Suppressor macrophage (primary cell): ENCODE data around the gene TCOF1.
"Not testable (repeated sequence)": the region's sequence is repeated elsewhere in the genome, so short reads cannot be mapped to it uniquely, and the experiment has no call there.

Experiments used
- DNase-seq, 4 experiments: peaks; one replicate each; pipeline ENCODE4 v3.0.0-alpha.2; 2020 to 2022

Gene TCOF1

DNA sequence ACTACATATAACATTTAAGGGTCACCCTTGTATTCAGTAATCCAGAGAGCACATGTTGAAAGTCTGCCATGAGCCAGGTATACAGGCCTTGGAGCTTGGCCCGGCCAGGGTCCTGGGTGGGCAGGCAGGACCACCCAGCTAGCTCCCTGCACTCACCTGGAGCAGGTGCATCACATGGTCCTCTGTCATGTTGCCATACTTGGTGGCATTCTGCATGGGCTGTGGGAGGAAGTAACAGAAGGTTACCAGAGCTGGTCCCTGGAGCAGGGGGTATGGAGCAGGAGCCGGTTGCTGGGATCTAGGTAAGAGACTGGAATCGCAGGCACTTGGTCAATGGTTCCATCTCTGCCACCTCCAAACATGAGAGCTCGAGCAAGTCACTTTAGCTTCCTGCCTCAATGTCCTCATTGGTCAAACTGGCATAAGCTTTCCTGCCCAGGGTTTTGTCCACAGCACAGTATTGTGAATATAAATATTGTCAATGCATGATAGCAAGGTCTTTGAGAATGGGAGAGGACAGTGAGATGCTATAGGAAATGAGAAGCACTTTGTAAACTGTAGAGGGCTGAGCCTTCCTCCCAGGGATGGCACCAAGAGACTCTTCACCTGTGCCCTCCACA is 48.7 kb downstream of the TCOF1 start:
- DNase-seq = no peak

DNA sequence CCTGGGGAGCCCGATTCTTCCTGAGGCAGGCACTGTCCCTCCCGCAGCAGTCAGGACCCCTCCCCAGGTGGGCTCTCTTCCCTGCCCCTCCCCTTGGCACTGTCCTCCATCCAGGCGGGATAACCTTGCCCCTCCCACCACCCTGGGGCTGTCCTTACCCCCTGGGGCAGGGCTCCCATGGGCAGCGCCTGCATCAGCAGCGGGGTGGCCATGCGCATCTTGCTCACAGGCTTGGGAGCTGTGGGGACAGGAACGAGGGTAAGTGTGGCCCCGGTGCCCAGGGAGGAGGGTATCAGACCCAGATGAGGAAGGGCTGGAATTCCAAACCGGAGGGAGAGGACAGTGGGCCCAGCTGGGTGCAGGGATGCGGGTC is 49.2 kb downstream of the TCOF1 start:
- no peak for DNase-seq

DNA sequence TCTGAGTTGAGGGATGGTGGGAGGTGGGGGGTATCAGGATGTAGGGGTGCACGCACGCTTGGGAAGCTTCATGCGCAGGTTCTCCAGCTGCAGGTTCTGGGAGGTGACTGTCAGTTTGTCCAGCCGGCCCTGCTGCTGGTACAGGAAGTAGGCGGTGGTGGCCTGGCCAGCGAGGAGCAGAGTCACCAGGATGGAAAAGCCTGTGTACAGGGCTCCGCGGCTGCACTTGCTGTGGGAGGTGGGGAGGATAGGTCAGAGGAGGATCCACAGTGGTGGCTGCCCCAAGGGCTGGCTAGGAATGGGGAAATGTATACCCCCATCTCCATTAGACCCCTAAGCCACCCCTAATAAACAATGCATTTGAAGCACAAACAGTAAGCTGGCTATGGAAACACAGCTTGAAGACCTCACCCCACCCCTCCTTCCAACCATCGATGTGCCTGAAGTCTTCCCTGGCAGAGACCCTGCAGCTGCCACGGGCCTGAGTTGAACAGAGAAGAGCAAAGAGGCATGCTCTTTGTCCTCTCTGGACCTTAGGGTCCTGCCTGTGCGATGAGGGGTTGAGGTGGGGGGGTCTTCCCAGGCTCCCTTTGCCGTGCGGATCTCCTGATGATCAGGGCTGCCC is 49.7 kb downstream of the TCOF1 start:
- DNase-seq = no peak

DNA sequence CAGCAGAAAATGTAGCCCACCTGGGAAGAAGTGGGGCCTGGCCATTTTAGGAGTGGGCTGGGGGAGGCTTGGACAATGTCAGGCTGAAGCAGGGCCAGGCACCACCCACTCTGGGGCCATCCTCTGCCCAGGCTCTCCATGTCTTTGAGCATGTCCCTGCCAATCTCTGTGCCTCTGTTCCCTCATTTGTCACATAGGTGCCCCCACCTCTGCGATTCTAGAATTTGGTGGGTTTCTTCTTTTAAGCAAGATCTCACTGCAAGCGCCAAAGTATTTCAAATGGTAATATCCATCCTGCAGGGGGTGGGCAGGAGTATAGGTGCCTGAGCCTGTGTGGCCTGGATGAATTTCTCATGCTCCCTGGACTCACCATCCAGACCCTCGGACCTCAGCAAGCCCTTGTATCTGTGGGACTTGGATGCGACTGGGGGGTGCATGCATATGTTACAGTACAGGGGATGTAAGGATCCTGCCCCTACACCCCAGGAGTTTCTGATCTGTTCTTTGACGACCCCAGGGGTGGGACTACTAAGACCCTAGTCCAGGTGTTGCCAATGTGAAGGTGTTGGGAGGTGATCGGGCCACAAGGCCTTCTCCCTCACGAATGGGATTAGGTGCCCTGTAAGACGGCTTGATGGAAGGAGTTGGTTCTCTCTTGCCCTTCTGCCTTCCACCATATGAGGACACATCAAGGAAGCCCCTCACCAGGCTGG is 50.9 kb downstream of the TCOF1 start:
- DNase-seq = no peak

DNA sequence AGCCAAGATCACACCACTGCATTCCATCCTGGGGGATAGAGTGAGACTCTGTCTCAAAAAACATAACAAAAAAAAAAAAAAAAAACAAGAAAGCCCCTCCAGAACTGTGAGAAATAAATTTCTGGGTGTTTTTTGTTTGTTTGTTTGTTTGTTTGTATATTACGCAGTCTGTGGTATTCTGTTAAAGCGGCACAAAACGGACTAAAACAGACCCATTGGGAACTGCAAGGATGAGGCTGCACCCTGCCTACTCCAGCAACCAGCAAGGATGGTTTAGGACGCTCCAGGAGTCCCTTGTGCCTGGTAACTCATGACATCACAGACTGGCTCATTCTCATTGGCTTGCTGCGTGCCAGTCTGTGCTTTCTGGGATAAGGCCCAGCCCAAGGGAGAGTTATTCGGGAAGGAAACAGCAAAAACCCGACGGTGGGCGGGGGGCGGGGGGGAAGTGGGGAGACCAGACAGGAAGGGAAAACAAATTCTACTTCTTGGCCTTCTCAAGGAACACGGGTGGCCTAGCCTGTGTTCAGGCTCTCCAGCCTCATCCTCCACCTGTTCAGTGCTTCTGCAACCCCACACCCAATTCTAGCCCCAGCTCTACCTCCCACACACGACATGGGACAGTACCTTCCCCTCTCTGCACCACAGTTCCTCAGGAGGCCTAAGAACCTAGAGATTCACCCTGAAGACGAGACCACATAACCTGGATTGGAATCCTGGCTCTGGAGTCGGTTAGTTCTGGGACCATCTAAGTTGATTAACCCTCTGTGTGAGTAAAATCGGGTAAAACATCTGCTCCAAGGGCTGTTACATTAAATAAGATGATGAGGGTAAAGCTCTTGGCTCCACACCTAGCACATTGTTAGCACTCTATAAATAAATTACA is 52.4 kb downstream of the TCOF1 start:
- DNase-seq = peak; percentile 80 to 91 (median 86)

DNA sequence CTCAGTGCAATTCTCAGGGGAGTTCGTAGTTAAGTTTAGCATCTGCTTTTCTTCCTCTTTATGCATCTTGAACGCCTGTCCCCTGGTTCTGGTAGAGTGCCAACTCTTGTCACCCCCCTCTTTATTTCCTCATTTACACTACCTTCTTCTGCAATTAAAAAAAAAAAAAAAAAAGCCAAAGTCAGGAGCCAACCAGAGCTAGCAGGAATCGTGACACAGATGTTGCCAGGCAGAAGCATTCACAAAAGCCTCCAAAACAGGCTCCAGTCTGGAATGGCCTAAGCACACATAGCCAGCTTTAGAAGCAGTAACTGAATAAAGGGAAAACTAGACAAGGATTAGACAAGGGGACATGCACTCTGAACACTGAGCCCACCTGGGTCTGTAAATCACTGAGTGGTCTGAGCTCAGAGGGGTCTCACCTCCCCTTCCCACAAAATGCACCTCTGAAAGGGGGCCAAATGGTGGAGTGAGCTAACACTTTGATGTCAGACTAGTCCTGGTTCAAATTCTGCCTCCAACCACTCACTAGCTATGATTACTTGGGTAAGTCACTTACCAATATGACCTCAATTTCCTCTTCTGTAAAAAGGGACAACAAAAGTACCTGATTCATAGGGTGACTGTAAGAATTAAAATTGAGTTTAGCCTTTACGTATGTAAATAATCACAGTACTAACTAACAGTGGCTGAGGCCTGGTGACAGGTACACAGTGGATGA is 53.2 kb downstream of the TCOF1 start:
- peak; percentile 89 to 97 (median 92) for DNase-seq

GRCh38 chr5:150411245-150411979 is 53.9 kb downstream of the TCOF1 start:
- DNase-seq = peak; percentile 68 to 84 (median 78)

- peak; percentile 83 to 95 (median 91) for DNase-seq
These were observed 55.0 kb downstream of the TCOF1 start, which contains the start of gene CD74 for GRCh38 chr5:150412319-150413175. CD74 (minus strand) TSS chr5:150412910; CDS start chr5:150412749, 161 bp downstream.

DNA sequence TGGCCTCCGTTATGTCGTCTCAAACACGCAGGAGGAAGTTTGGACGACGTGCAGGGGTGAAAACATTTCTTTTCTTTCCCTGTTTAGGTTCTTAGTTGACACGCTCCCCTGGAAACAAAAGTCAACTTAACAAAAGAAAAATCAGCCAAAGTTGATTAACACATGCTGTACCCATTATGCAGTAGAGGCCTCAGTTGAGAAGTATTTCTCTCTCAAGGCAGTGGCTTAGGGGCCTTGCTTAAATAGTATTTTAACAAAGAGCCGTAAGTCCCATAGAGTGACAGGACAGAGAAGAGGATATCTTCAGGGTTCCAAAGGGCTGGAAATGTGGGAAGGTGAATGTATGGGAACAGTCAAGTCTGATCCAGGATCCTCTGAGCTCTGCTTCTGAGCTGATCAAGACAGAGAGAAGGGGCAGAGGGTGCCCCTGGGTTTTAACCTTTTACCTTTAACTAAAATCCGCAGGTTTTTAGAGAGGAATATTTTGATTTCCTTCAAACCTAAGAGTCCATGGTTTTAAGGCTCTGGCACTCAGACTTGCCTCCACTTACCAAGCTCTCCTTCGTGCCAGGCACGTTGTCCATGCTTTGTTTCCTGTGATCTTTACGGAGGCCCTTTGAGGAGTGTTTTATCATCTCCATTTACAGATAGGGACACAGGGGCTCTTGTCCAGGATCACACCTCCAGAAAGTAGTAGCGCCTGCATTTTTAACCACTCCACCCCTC is 55.8 kb downstream of the TCOF1 start:
- DNase-seq = peak in 2 of 4 experiments; percentile 78 to 82

GRCh38 chr5:150413902-150414790 is 56.6 kb downstream of the TCOF1 start:
- DNase-seq = not testable (repeated sequence)

DNA sequence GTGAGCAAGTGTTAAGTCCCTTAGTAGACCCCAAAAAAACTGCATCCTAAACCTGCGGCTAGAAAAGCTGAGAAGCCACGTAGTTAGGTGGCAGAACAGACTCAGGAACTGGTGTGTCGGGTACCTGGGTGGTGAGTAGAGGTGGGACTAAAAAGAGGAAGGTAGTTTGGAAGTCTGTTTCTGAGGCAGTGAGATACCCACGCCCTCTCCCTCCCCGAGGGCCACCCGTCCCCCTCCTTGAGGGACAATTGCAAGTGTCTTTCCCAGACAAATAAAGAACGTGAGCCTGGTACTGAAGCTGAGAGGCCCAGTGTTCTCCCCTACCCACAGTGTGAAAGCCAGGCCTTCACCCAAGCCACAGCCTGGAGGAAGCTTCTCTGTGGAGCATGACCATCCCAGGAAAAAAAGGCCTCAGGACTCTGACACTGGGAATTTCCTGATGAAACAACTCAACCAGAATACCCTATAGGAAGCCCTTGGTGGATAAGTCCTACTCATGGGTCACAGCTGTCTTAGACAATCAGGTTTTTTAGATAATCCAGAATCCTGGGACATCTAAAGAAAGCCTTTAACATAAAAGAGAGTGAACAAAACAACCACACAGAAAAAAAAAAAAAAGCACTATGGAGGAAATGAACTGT is 62.3 kb downstream of the TCOF1 start:
- DNase-seq = no peak

DNA sequence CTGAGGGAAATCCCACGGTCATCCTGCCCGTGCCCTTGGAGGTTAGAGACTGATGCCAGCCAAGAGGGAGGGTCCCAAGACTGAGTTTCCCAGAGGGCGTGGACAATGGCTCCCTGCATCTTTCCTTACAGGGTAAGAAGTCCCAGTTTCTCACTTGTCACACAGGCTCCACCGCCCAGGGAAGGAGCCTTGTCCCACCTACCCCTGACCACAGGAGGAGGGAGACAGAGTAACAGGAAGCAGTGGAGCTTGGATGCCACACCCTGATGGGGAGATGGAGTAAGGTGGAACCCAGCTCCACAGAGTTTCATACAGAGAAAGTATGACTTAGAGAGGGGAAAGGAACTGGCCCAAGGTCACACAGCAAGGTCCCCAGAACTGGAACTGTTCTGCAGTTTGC is 64.6 kb downstream of the TCOF1 start:
- DNase-seq = no peak

DNA sequence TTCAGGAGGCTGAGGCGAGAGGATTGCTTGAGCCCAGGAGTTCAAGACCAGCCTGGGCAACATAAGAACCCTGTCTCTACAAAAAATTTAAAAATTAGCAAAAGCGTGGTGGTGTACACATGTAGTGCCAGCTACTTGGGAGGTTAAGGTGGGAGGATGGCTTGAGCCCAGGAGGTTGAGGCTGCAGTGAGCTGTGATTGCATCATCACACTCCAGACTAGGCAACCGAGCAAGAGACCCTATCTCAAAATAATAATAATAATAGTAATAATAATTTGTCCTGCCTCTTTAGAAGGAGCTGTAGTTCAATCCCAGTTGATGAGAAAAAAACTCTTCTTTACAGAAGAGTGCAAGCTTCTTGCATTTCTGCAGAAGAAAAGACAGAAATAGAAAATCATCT is 65.3 kb downstream of the TCOF1 start:
- no peak for DNase-seq

DNA sequence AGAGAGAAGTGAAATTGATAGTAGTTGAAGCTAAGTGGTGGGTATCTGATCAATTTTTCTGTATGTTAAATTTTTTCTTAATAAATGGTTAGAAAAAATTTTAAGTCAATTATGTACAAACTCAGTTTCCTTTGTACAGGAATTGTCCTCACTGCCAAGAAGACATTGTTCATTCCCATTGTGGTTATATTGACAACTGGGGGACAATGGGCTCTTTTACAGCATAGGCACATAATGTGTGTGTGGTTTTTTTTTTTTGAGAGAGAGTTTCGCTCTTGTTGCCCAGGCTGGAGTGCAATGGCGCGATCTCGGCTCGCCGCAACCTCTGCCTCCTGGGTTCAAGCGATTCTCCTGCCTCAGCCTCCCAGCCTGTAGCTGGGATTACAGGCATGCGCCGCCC is 68.7 kb downstream of the TCOF1 start:
- not testable (repeated sequence) for DNase-seq

- DNase-seq = no peak
These were observed 70.8 kb downstream of the TCOF1 start for GRCh38 chr5:150428106-150428876.

DNA sequence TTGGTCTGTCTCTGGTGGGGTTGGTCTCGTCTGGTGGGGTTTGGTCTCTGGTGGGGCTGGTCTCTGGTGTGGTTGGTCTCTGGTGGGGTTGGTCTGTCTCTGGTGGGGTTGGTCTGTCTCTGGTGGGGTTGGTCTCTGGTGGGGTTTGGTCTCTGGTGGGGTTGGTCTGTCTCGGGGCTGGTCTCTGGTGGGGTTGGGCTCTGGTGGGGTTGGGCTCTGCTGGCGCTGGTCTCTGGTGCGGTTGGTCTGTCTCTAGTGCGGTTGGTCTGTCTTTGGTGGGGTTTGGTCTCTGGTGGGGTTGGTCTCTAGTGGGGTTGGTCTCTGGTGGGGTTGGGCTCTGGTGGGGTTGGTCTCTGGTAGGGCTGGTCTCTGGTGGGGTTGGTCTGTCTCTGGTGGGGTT is 71.5 kb downstream of the TCOF1 start:
- no peak for DNase-seq

DNA sequence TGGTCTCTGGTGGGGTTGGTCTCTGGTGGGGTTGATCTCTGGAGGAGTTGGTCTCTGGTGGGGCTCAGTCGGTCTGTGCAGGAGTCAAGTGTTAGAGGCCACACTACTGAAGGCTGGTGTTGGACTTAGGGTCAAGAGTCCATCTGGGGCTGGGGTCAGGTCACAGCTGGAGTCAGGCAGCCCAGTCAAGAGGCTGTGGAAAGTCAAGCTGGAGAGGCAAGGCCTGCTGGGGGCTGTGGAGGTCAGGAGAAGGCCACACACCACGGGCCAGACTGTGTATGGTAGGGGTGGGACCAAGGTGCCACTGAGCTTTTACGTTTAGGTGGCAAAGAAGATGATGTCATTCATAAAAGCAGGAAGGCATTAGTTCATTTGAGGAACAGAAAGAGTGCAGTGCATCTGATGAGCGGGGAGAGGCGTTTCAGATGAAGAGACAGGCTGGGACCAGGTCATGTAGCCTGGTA is 71.9 kb downstream of the TCOF1 start:
- DNase-seq = peak in 3 of 4 experiments; percentile 42 to 52 (median 43)
